Caco-2 (cell line): ENCODE results near the gene NOTCH2. TPM values are rescaled to one million over a fixed set of nuclear protein-coding genes. Genes with fewer than 3 reads are reported as not detected.

Source experiments
- BruUV-seq: library from RNA; stranded (reverse); fragments of 400-500 nt; replicated peaks from 2 replicates; lab custom pipeline; 2021; lab: Mats Ljungman, UMichigan
- CTCF ChIA-PET: fragments of 300-600 bp; sonication (Branson Sonifier 250); formaldehyde crosslinking; loops from one replicate; lab custom pipeline; 2022; ENCODE audit warnings: antibody characterized with exemption; lab: Charles Lee
- POLR2A ChIA-PET: fragments of 300-600 bp; sonication (Branson Sonifier 250); formaldehyde crosslinking; loops from one replicate; lab custom pipeline; 2022; ENCODE audit warnings: antibody characterized with exemption; lab: Charles Lee
- DNase-seq, 2 experiments: peaks; one replicate each; pipeline versions ENCODE4 v3.0.0 to v3.0.0-alpha.2; 2020 to 2022
- H3K27me3 ChIP-seq: replicated peaks from 2 replicates; pipeline ENCODE4 v1.6.0; 2011; ENCODE audit warnings: low read length; ENCODE audit not compliant: control insufficient read depth, insufficient read depth
- H3K36me3 ChIP-seq: 2 replicates; pipeline ENCODE4 v1.5.1; 2011; ENCODE audit warnings: low read length; ENCODE audit not compliant: control insufficient read depth, insufficient read depth
- H3K4me1 ChIP-seq: fragments of 250-450 bp; sonication (Bioruptor Pico); 2 replicates; pipeline ENCODE4 v1.5.1; 2020; ENCODE audit warnings: mild to moderate bottlenecking
- H3K4me3 ChIP-seq: 2 replicates; pipeline ENCODE4 v1.5.1; 2011; ENCODE audit warnings: low read depth, mild to moderate bottlenecking, control low read depth, low read length
- H3K9me3 ChIP-seq: fragments of 250-450 bp; sonication (Bioruptor Pico); 2 replicates; pipeline ENCODE4 v1.5.1; 2020; ENCODE audit warnings: mild to moderate bottlenecking, moderate library complexity
- H3K27ac Mint-ChIP-seq: one replicate; pipeline ENCODE4 v1.8.0; 2022; ENCODE audit warnings: mixed read lengths; ENCODE audit not compliant: unreplicated experiment
- H3K27me3 Mint-ChIP-seq: one replicate; pipeline ENCODE4 v1.8.0; 2022; ENCODE audit warnings: mixed read lengths; ENCODE audit not compliant: insufficient read depth, unreplicated experiment
- H3K36me3 Mint-ChIP-seq: one replicate; pipeline ENCODE4 v1.8.0; 2022; ENCODE audit warnings: mild to moderate bottlenecking, mixed read lengths; ENCODE audit not compliant: insufficient read depth, unreplicated experiment
- H3K4me1 Mint-ChIP-seq: one replicate; pipeline ENCODE4 v1.8.0; 2022; ENCODE audit warnings: low read depth, mixed read lengths; ENCODE audit not compliant: unreplicated experiment
- H3K4me3 Mint-ChIP-seq: one replicate; pipeline ENCODE4 v1.8.0; 2022; ENCODE audit warnings: mild to moderate bottlenecking, moderate library complexity, mixed read lengths; ENCODE audit not compliant: unreplicated experiment
- H3K9me3 Mint-ChIP-seq: one replicate; pipeline ENCODE4 v1.8.0; 2022; ENCODE audit warnings: mixed read lengths; ENCODE audit not compliant: unreplicated experiment
- intact Hi-C: fragments of 100-400 bp; cut with micrococcal nuclease; formaldehyde crosslinking; loops from one replicate; pipeline ENCODE4 v1.10.0; 2022; ENCODE audit not compliant: unreplicated experiment
- total RNA-seq: library from RNA; stranded (reverse); gene quantifications from 2 replicates; pipeline ENCODE4 v1.2.3, GENCODE V29; 2022
- TF ChIP-seq, protein P1 (sequence below), 2 experiments: fragments of 200-600 bp in 1 of 2; IDR thresholded peaks; 1 replicate in 1 of 2; 2 replicates in 1 of 2; pipeline versions ENCODE4 v1.5.1 to v1.8.0; 2011 to 2022; ENCODE audit warnings: antibody characterized with exemption in 1 of 2, control low read depth in 1 of 2, inconsistent platforms in 1 of 2, low read depth in 1 of 2, low read length in 1 of 2, mild to moderate bottlenecking in 1 of 2, moderate library complexity in 1 of 2; ENCODE audit not compliant: insufficient read depth in 1 of 2, severe bottlenecking in 1 of 2, unreplicated experiment in 1 of 2

The NOTCH2 gene
- total RNA-seq, 1 experiment from 2014 or later, result 41.1 TPM

DNA sequence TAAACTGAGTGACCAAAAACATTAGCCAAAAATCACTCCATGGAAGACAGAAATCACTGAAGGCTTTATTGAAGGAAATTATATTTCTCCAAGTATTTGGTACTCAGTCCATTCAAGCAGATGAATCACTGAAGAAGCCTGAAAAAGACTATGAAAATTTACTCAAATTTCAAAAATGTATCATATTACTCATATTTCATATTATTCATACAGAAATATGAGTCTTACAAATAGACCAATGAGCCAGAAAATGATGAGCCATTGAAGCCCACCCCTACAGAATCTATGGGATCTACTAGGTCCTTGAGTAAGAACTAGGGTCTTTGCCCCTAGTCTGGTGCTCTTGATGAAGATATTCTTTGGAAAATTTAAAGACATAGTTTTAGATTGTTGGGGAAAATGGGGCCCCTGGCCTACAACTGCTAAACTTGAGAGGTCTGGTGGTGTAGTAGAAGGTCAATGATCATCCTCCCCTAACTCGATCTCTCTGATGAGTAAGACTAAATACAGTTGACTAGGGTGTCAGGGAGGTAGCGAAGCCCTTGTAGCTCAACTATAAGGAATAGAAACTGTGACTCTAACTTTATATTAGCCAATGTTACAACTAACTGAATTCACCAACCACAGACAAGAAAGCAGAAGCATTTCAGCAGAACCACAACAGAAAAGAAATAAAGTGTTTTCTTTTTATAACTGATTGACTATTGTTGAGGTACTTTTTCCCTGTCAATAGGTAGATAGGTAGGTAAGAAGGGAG, 81.0 kb downstream of the NOTCH2 start:
- no peaks in the 10 kb centered on the region for H3K27me3 Mint-ChIP-seq
- H3K4me3 Mint-ChIP-seq, result no peak overlapping the region
- TF ChIP-seq, protein P1, sequence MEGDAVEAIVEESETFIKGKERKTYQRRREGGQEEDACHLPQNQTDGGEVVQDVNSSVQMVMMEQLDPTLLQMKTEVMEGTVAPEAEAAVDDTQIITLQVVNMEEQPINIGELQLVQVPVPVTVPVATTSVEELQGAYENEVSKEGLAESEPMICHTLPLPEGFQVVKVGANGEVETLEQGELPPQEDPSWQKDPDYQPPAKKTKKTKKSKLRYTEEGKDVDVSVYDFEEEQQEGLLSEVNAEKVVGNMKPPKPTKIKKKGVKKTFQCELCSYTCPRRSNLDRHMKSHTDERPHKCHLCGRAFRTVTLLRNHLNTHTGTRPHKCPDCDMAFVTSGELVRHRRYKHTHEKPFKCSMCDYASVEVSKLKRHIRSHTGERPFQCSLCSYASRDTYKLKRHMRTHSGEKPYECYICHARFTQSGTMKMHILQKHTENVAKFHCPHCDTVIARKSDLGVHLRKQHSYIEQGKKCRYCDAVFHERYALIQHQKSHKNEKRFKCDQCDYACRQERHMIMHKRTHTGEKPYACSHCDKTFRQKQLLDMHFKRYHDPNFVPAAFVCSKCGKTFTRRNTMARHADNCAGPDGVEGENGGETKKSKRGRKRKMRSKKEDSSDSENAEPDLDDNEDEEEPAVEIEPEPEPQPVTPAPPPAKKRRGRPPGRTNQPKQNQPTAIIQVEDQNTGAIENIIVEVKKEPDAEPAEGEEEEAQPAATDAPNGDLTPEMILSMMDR (IDR thresholded peaks at IDR 0.05; ENCODE audit: insufficient read depth in 1 of 2, low read depth in 1 of 2, low read length in 1 of 2, severe bottlenecking in 1 of 2, unreplicated experiment in 1 of 2), result no peak
- no peaks in the 10 kb centered on the region for H3K4me1 Mint-ChIP-seq
- H3K27ac Mint-ChIP-seq, result no peak overlapping the region
- ChIA-PET POLR2A (no interaction called here), CTCF (no interaction called here)
- no peaks in the 10 kb centered on the region for H3K4me1 ChIP-seq
- H3K9me3 Mint-ChIP-seq, result no peaks in the 10 kb centered on the region
- intact Hi-C loops, result no loop called here
- H3K4me3 ChIP-seq, result no peak overlapping the region
- BruUV-seq, result no TSS peak
- H3K27me3 ChIP-seq, result no peaks in the 10 kb centered on the region
- DNase-seq, result no peak
- peaks cover 8% of the 10 kb centered on the region for H3K36me3 Mint-ChIP-seq
- H3K9me3 ChIP-seq, result no peaks in the 10 kb centered on the region
- no peaks in the 10 kb centered on the region for H3K36me3 ChIP-seq

DNA sequence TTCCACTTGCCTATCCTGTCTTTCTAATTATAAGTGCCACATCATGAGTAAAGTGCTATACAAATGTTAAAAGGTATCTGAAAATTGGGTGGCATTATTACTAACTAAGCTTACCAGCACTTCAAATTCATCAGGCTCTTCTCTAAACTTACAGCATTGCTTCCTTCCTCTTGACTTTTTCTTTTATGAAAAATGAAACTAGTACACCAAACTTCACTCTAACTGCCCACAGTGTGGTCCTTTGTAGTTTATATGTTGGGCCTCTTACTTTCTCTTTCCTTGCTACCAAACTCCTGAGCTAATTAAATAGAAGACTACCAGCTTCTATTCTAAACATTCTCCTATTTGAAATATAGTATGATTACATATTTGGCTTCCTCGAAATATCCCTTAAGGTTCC, 81.8 kb downstream of the NOTCH2 start:
- intact Hi-C loops, result no loop called here
- Mint-ChIP-seq H3K4me3 (no peak overlapping the region), H3K9me3 (no peaks in the 10 kb centered on the region), H3K4me1 (no peaks in the 10 kb centered on the region), H3K27ac (no peak overlapping the region), H3K27me3 (no peaks in the 10 kb centered on the region), H3K36me3 (peaks cover 8% of the 10 kb centered on the region)
- BruUV-seq, result no TSS peak
- no peaks in the 10 kb centered on the region for H3K4me1 ChIP-seq
- no peaks in the 10 kb centered on the region for H3K9me3 ChIP-seq
- no peak overlapping the region for H3K4me3 ChIP-seq
- POLR2A ChIA-PET, result no interaction called here
- TF ChIP-seq, protein P1 (IDR thresholded peaks at IDR 0.05; ENCODE audit: insufficient read depth in 1 of 2, low read depth in 1 of 2, low read length in 1 of 2, severe bottlenecking in 1 of 2, unreplicated experiment in 1 of 2), result no peak
- CTCF ChIA-PET, result no interaction called here
- no peaks in the 10 kb centered on the region for H3K27me3 ChIP-seq
- no peak for DNase-seq
- H3K36me3 ChIP-seq, result no peaks in the 10 kb centered on the region

DNA sequence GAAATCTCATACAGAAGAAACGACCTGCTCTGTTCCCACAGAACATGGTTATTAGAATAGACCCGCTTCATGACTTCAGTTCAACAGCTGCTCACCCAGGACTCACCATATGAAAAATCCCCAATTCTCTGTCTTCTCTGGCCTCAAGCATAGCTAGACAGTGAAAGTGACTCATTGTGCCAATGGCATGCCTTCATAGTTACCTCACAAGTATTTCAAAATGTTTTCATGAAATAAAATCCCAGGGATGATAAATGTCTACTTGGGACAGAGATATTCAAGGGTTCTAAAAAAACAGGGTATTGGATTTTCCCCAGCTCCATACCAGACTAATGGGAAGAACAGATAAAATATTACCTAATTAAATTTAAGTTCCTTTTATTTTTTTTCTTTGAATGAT, 82.3 kb downstream of the NOTCH2 start:
- no peak for DNase-seq
- intact Hi-C loops, result no loop called here
- TF ChIP-seq, protein P1 (IDR thresholded peaks at IDR 0.05; ENCODE audit: insufficient read depth in 1 of 2, low read depth in 1 of 2, low read length in 1 of 2, severe bottlenecking in 1 of 2, unreplicated experiment in 1 of 2), result no peak
- ChIA-PET CTCF (no interaction called here), POLR2A (no interaction called here)
- no peak overlapping the region for H3K27ac Mint-ChIP-seq
- H3K4me3 Mint-ChIP-seq, result no peak overlapping the region
- Histone ChIP-seq H3K36me3 (no peaks in the 10 kb centered on the region), H3K27me3 (no peaks in the 10 kb centered on the region), H3K4me1 (no peaks in the 10 kb centered on the region), H3K9me3 (no peaks in the 10 kb centered on the region), H3K4me3 (no peak overlapping the region)
- H3K9me3 Mint-ChIP-seq, result no peaks in the 10 kb centered on the region
- no peaks in the 10 kb centered on the region for H3K27me3 Mint-ChIP-seq
- peaks cover 8% of the 10 kb centered on the region for H3K36me3 Mint-ChIP-seq
- H3K4me1 Mint-ChIP-seq, result no peaks in the 10 kb centered on the region
- no TSS peak for BruUV-seq
